GM12874 (cell line): ENCODE results near the gene IGFBP3.

Experiments used
- TF ChIP-seq, protein P1 (sequence below): IDR thresholded peaks from 2 replicates; pipeline ENCODE4 v1.5.1; 2011; ENCODE audit warnings: low read depth, mild to moderate bottlenecking, control low read depth, low read length, moderate library complexity; ENCODE audit not compliant: insufficient read depth

IGFBP3 gene

DNA sequence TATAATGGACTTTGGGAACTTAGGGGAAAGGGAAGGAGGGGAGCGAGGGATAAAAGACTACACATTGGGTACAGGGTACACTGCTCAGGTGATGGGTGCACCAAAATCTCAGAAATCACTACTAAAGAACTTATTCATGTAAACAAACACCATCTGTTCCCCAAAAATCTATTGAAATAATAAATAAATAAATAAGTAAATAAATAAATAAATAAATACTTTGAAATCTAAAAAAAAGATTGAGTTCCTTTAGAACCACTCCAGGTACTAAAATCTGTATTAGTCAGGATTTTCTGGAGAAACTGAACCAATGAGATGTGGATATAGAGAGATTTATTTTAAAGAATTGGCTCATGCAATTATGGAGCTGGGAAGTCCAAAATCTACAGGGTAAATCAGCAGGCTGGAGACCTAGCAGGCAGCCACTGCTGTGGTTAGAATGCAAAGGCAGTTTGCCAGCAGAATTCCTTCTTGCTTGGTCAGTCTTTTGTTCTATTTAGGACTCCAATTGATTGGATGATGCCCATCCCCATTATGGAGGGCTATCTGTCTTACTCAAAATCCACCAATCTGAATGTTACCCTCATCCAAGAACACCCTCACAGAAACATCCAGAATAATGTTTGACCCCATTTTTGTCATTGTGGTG, 23.9 kb downstream of the IGFBP3 start:
- TF ChIP-seq, protein P1, sequence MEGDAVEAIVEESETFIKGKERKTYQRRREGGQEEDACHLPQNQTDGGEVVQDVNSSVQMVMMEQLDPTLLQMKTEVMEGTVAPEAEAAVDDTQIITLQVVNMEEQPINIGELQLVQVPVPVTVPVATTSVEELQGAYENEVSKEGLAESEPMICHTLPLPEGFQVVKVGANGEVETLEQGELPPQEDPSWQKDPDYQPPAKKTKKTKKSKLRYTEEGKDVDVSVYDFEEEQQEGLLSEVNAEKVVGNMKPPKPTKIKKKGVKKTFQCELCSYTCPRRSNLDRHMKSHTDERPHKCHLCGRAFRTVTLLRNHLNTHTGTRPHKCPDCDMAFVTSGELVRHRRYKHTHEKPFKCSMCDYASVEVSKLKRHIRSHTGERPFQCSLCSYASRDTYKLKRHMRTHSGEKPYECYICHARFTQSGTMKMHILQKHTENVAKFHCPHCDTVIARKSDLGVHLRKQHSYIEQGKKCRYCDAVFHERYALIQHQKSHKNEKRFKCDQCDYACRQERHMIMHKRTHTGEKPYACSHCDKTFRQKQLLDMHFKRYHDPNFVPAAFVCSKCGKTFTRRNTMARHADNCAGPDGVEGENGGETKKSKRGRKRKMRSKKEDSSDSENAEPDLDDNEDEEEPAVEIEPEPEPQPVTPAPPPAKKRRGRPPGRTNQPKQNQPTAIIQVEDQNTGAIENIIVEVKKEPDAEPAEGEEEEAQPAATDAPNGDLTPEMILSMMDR: no peak

DNA sequence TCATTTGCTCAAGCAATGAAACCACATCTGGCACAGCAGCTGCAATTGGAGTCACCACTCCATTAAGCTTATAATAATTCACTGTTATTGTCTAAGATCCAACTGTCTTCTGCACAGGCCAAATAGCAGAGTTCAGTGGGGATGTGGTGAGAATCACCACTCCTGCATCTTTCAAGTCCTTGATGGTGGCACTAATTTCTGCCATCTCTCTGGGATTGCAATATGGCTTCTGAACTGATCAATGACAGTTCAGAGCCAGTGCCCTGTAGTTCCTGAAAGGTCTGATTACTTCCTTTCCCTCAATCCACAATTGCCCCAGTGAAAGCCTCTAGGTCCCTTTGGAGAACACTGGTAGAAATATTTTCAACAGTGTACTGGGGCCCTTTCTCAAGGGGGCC, 26.4 kb downstream of the IGFBP3 start:
- TF ChIP-seq, protein P1: no peak

DNA sequence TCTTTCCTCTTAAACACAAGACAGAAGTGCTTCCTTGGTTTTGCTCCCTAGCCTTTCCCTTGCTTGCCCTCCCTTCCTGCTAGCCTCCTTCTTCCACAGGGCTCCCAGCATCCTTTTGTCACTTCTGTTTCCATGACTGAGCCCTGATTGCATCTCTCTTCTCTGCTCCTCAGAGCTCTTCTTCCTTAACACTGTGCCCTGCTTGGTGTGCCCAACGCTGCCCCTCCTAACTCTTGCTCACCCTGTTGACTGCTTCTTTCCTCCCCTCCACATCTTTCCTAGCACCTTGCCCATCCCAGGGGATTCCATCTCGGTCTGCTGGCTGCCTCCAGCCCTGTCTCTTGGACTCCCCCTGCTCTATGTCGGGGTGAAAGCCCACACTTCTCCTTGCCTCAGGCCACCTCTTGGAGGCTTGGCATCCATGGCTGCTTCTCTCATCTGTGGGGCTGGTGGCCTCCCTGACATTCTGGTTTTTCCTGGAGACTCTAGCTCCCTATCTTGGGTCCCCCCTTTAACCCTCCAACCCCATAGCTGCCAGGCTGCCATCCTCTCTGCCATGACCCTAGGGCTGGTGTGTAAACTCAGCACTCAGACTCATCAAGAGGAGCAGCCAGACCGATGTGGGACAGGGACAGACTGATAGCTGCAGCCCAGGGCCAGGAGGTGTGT, 26.9 kb downstream of the IGFBP3 start:
- TF ChIP-seq, protein P1: no peak

DNA sequence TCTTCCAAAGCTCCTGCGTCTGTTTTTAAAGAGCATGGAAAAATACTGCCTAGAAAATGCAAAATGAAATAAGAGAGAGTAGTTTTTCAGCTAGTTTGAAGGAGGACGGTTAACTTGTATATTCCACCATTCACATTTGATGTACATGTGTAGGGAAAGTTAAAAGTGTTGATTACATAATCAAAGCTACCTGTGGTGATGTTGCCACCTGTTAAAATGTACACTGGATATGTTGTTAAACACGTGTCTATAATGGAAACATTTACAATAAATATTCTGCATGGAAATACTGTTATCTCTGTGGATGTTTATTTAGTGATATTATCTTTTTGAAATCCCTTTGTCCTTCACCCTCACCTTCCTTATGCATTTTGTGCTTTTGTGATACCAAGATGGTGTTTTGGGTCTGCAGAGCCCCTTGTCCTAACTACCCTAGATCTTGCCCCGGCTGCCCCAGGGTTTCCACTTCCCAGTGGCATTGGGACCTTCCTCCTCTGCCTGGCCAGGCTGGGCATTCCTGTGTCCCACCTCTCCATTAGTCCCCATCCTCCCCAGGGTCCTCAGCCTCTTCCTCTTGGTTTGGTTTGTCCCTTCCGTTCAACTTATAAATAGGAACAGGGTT, 27.6 kb downstream of the IGFBP3 start:
- TF ChIP-seq, protein P1: no peak

DNA sequence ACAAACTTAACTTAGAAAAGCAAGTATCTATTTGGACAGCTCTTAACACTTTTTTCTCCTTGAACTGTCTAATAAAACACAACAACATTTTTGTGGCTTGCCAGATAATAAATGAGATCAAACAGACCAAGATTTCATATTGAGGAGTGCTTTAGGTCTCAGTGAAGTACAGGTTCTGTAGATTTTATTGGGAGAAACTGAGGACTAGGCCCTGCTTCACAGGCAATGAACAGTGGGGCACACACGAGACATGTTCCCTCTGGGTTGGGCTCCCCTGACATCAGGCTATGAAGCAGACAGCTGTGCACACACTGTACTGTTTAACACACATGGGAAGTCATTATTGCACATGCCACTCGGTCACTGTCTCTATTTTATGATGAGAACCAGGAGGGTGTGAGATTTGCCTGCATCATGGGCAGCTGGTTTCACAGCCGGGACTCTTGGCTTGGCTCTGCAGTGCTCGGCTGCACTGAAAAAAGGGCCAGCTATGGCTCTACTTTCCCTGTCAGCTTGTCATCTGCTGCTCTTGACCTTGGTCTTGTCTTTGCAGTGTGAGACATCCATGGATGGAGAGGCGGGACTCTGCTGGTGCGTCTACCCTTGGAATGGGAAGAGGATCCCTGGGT, 28.6 kb downstream of the IGFBP3 start:
- TF ChIP-seq, protein P1: no peak

DNA sequence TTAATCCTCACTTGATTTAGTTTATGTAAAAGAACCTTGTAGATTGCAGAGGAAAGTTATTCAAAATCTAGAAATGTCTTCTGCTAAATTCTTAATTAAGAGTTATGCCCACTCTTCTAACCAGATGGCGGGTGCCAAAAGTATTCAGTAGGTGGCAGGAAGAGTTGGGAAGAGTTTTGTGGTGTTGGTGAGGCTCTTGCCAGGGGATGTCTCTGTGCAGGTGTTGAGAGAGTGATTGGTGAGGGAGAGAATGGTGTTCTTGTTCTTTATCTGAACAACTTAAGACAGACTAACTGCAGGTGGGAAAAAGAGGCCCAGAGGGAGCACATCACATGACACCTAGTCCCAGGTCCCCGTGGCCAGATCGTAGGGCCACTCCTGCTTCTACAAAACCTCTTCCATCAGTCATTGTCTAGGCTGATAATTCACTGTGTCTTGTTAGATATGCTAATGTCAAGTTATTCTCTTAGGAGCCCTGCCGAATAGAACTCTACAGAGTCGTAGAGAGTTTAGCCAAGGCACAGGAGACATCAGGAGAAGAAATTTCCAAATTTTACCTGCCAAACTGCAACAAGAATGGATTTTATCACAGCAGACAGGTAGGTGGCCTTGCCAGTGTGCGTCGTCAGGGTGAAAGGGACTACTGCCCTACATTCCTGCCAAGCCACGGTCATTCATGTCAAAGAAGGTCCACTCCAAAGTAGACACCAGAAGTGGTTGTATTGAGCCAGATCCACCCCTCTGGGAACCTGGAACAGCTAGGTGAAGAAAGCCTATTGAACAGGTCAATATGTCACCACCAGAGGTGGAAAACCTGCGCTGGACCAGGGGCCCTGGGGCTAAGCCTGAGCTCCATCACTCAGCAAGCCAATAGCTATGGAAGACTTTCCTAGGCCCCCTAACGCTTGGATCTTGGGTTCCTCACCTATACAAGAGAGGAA, 29.3 kb downstream of the IGFBP3 start:
- TF ChIP-seq, protein P1: no peak
